Neural progenitor cell (in vitro differentiated cells): ENCODE measurements around the gene C8B.
A peak's percentile ranks its signal among the peaks of the same experiment; 100 is the strongest.

Source experiments
- EZH2 ChIP-seq: fragments of 200-600 bp; sonication (generic); IDR thresholded peaks from 2 replicates; pipeline ENCODE4 v1.6.1; 2017; ENCODE audit warnings: antibody characterized with exemption, mild to moderate bottlenecking, moderate library complexity
- EZH2phosphoT487 ChIP-seq: fragments of 200-600 bp; sonication (generic); IDR thresholded peaks from 2 replicates; pipeline ENCODE4 v1.6.1; 2017; ENCODE audit warnings: antibody characterized with exemption
- TF ChIP-seq, protein P1 (sequence below): fragments of 200-600 bp; sonication (generic); IDR thresholded peaks from 2 replicates; pipeline ENCODE4 v1.5.1; 2017; ENCODE audit warnings: antibody characterized with exemption, mild to moderate bottlenecking

- TF ChIP-seq, protein P1, sequence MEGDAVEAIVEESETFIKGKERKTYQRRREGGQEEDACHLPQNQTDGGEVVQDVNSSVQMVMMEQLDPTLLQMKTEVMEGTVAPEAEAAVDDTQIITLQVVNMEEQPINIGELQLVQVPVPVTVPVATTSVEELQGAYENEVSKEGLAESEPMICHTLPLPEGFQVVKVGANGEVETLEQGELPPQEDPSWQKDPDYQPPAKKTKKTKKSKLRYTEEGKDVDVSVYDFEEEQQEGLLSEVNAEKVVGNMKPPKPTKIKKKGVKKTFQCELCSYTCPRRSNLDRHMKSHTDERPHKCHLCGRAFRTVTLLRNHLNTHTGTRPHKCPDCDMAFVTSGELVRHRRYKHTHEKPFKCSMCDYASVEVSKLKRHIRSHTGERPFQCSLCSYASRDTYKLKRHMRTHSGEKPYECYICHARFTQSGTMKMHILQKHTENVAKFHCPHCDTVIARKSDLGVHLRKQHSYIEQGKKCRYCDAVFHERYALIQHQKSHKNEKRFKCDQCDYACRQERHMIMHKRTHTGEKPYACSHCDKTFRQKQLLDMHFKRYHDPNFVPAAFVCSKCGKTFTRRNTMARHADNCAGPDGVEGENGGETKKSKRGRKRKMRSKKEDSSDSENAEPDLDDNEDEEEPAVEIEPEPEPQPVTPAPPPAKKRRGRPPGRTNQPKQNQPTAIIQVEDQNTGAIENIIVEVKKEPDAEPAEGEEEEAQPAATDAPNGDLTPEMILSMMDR = peak; percentile 10
- no peak for TF ChIP-seq EZH2
- TF ChIP-seq EZH2phosphoT487 = no peak
Measured at GRCh38 chr1:56977910-56978309, 12.1 kb upstream of the C8B start.
